ENCODE results near the gene NFKBIE. TPM values are rescaled to one million over a fixed set of nuclear protein-coding genes. Genes with fewer than 3 reads are reported as not detected.
A peak's percentile ranks its signal among the peaks of the same experiment; 100 is the strongest.

Gene NFKBIE
- total RNA-seq, 1 experiment from 2014 or later, result 9.7 TPM

GRCh38 chr6:44255871-44256774 lies 9.2 kb downstream of the NFKBIE start:
- H3K9me3 Mint-ChIP-seq, result no peaks in the 10 kb centered on the region
- peaks cover 40 to 44% of the 10 kb centered on the region in 2 experiments for H3K4me1 Mint-ChIP-seq
- no peaks in the 10 kb centered on the region for H4K20me1 ChIP-seq (ENCODE audit: control insufficient read depth, insufficient read depth, insufficient read length)

More at GRCh38 chr6:44255871-44256774, 9.2 kb downstream of the NFKBIE start:
- H2BK12ac ChIP-seq (ENCODE audit: insufficient read length, low read depth, low read length), result no peak overlapping the region
- peak overlapping the region; percentile 34; the same call in 1 of the 2 replicates for H3K14ac ChIP-seq (ENCODE audit: insufficient read depth, low read length)
- WGBS (ENCODE audit: extremely low coverage, insufficient read length, low lambda C conversion rate), result no CpG with 5 or more reads among the region's 15 CpGs
- Mint-ChIP-seq H3K27ac (peak overlapping the region; percentile 59 to 98 (median 92)), H3K27me3 (ENCODE audit: low read depth) (peaks cover 11% of the 10 kb centered on the region), H3K36me3 (ENCODE audit: insufficient read depth in 1 of 3, low read depth in 3 of 3) (peaks cover 30 to 69% (median 54%) of the 10 kb centered on the region in 3 experiments), H3K4me3 (peak overlapping the region; percentile 88 to 90)
- no peaks in the 10 kb centered on the region for H3K27me3 ChIP-seq (ENCODE audit: insufficient read depth, low read length)
- H3K23me2 ChIP-seq (ENCODE audit: insufficient read length, low read depth, low read length, poor library complexity, severe bottlenecking), result peaks cover 6% of the 10 kb centered on the region
- no peak overlapping the region for H3K4ac ChIP-seq (ENCODE audit: low read depth, low read length)
- H2BK15ac ChIP-seq (ENCODE audit: low read depth, low read length), result no peak overlapping the region
- H4K8ac ChIP-seq (replicated peaks; ENCODE audit: insufficient read length, low read depth, low read length), result no peak overlapping the region
- H3K18ac ChIP-seq (ENCODE audit: insufficient read length, low read depth, low read length), result peak overlapping the region; percentile 33
- no peak overlapping the region for H2BK120ac ChIP-seq (ENCODE audit: low read depth, low read length, poor library complexity, severe bottlenecking)
- no peaks in the 10 kb centered on the region for H3K9me3 ChIP-seq (ENCODE audit: control insufficient read depth, low read depth, low read length)
- H3K23ac ChIP-seq (ENCODE audit: insufficient read length, low read depth, low read length), result no peak overlapping the region
- H2AK5ac ChIP-seq (ENCODE audit: insufficient read length, low read length), result no peak overlapping the region
- no peak for TF ChIP-seq CTCF (conservative IDR thresholded peaks at IDR 0.05)
- H3K56ac ChIP-seq (ENCODE audit: insufficient read length, low read depth, low read length), result no peak overlapping the region
- H2AFZ ChIP-seq (ENCODE audit: low read length), result no peak overlapping the region
- no peak overlapping the region for H4K5ac ChIP-seq (ENCODE audit: insufficient read length, low read depth, low read length)
- H3K79me1 ChIP-seq (ENCODE audit: insufficient read depth, low read depth, low read length, poor library complexity, severe bottlenecking), result no peaks in the 10 kb centered on the region
- H4K91ac ChIP-seq (ENCODE audit: insufficient read length, low read depth, low read length), result no peak overlapping the region
- no peak overlapping the region for H2BK20ac ChIP-seq (ENCODE audit: low read depth, low read length, poor library complexity, severe bottlenecking)
- H3K4me2 ChIP-seq (ENCODE audit: insufficient read depth, insufficient read length, low read length), result peak overlapping the region; percentile 90
- no peaks in the 10 kb centered on the region; the same call in 1 of the 2 replicates for H3K4me1 ChIP-seq (ENCODE audit: insufficient read depth, low read length)
- H3K79me2 ChIP-seq (ENCODE audit: insufficient read depth, low read length), result no peaks in the 10 kb centered on the region
- peak; percentile 62 for DNase-seq
- H2BK5ac ChIP-seq (ENCODE audit: insufficient read length, low read length), result no peak overlapping the region
- no peak overlapping the region for H3K27ac ChIP-seq (ENCODE audit: insufficient read length, low read depth, low read length)
- no peak overlapping the region for H3T11ph ChIP-seq (ENCODE audit: low read length)
- H3K9ac ChIP-seq (ENCODE audit: extremely low read depth, insufficient read length, low read length), result peak overlapping the region; percentile 68

All from H9 (cell line).